ENCODE results near the gene PLXNC1.

The PLXNC1 gene

GRCh38 chr12:94167756-94168416 lies 19.5 kb downstream of the PLXNC1 start:
- no peak overlapping the region for H3K27ac ChIP-seq (ENCODE audit: insufficient read depth, low read length, poor library complexity, severe bottlenecking)
- H3K27me3 ChIP-seq (replicated peaks; ENCODE audit: control insufficient read depth, insufficient read depth, low read length, poor library complexity, severe bottlenecking): no peaks in the 10 kb centered on the region
- H3K36me3 ChIP-seq (ENCODE audit: control insufficient read depth, insufficient read depth, low read length): peaks cover 10% of the 10 kb centered on the region
- H3K4me3 ChIP-seq (ENCODE audit: insufficient read depth, low read depth, low read length, poor library complexity, severe bottlenecking): no peak overlapping the region
- no peaks in the 10 kb centered on the region for H3K4me1 ChIP-seq (ENCODE audit: control insufficient read depth, insufficient read depth, low read length, poor library complexity, severe bottlenecking)
- H3K9me3 ChIP-seq (ENCODE audit: control insufficient read depth, low read length): no peaks in the 10 kb centered on the region
- no peak for DNase-seq

GRCh38 chr12:94169495-94169894 lies 21.1 kb downstream of the PLXNC1 start:
- H3K4me3 ChIP-seq (ENCODE audit: insufficient read depth, low read depth, low read length, poor library complexity, severe bottlenecking): no peak overlapping the region
- H3K9me3 ChIP-seq (ENCODE audit: control insufficient read depth, low read length): no peaks in the 10 kb centered on the region
- H3K36me3 ChIP-seq (ENCODE audit: control insufficient read depth, insufficient read depth, low read length): peaks cover 10% of the 10 kb centered on the region
- H3K4me1 ChIP-seq (ENCODE audit: control insufficient read depth, insufficient read depth, low read length, poor library complexity, severe bottlenecking): peaks cover 9% of the 10 kb centered on the region
- H3K27ac ChIP-seq (ENCODE audit: insufficient read depth, low read length, poor library complexity, severe bottlenecking): no peak overlapping the region
- H3K27me3 ChIP-seq (replicated peaks; ENCODE audit: control insufficient read depth, insufficient read depth, low read length, poor library complexity, severe bottlenecking): no peaks in the 10 kb centered on the region
- DNase-seq: no peak

GRCh38 chr12:94169966-94170689 lies 21.8 kb downstream of the PLXNC1 start:
- no peaks in the 10 kb centered on the region for H3K9me3 ChIP-seq (ENCODE audit: control insufficient read depth, low read length)
- H3K27ac ChIP-seq (ENCODE audit: insufficient read depth, low read length, poor library complexity, severe bottlenecking): no peak overlapping the region
- H3K4me1 ChIP-seq (ENCODE audit: control insufficient read depth, insufficient read depth, low read length, poor library complexity, severe bottlenecking): peaks cover 14% of the 10 kb centered on the region
- no peaks in the 10 kb centered on the region for H3K27me3 ChIP-seq (replicated peaks; ENCODE audit: control insufficient read depth, insufficient read depth, low read length, poor library complexity, severe bottlenecking)
- peaks cover 10% of the 10 kb centered on the region for H3K36me3 ChIP-seq (ENCODE audit: control insufficient read depth, insufficient read depth, low read length)
- no peak for DNase-seq
- H3K4me3 ChIP-seq (ENCODE audit: insufficient read depth, low read depth, low read length, poor library complexity, severe bottlenecking): no peak overlapping the region

- Histone ChIP-seq H3K27ac (ENCODE audit: insufficient read depth, low read length, poor library complexity, severe bottlenecking) (no peak overlapping the region), H3K4me1 (ENCODE audit: control insufficient read depth, insufficient read depth, low read length, poor library complexity, severe bottlenecking) (peaks cover 14% of the 10 kb centered on the region), H3K4me3 (ENCODE audit: insufficient read depth, low read depth, low read length, poor library complexity, severe bottlenecking) (no peak overlapping the region), H3K27me3 (replicated peaks; ENCODE audit: control insufficient read depth, insufficient read depth, low read length, poor library complexity, severe bottlenecking) (no peaks in the 10 kb centered on the region), H3K36me3 (ENCODE audit: control insufficient read depth, insufficient read depth, low read length) (peaks cover 10% of the 10 kb centered on the region), H3K9me3 (ENCODE audit: control insufficient read depth, low read length) (no peaks in the 10 kb centered on the region)
- DNase-seq: no peak
Measured at GRCh38 chr12:94170690-94171594, 22.6 kb downstream of the PLXNC1 start.

- Histone ChIP-seq H3K36me3 (ENCODE audit: control insufficient read depth, insufficient read depth, low read length) (peaks cover 10% of the 10 kb centered on the region), H3K9me3 (ENCODE audit: control insufficient read depth, low read length) (no peaks in the 10 kb centered on the region), H3K4me3 (ENCODE audit: insufficient read depth, low read depth, low read length, poor library complexity, severe bottlenecking) (no peak overlapping the region), H3K27me3 (replicated peaks; ENCODE audit: control insufficient read depth, insufficient read depth, low read length, poor library complexity, severe bottlenecking) (no peaks in the 10 kb centered on the region), H3K27ac (ENCODE audit: insufficient read depth, low read length, poor library complexity, severe bottlenecking) (no peak overlapping the region), H3K4me1 (ENCODE audit: control insufficient read depth, insufficient read depth, low read length, poor library complexity, severe bottlenecking) (peaks cover 14% of the 10 kb centered on the region)
- DNase-seq: no peak
Measured at GRCh38 chr12:94171595-94171930, 23.2 kb downstream of the PLXNC1 start.

GRCh38 chr12:94172031-94172430 lies 23.7 kb downstream of the PLXNC1 start:
- peaks cover 10% of the 10 kb centered on the region for H3K36me3 ChIP-seq (ENCODE audit: control insufficient read depth, insufficient read depth, low read length)
- H3K4me3 ChIP-seq (ENCODE audit: insufficient read depth, low read depth, low read length, poor library complexity, severe bottlenecking): no peak overlapping the region
- no peaks in the 10 kb centered on the region for H3K27me3 ChIP-seq (replicated peaks; ENCODE audit: control insufficient read depth, insufficient read depth, low read length, poor library complexity, severe bottlenecking)
- no peak for DNase-seq
- H3K27ac ChIP-seq (ENCODE audit: insufficient read depth, low read length, poor library complexity, severe bottlenecking): no peak overlapping the region
- peaks cover 14% of the 10 kb centered on the region for H3K4me1 ChIP-seq (ENCODE audit: control insufficient read depth, insufficient read depth, low read length, poor library complexity, severe bottlenecking)
- H3K9me3 ChIP-seq (ENCODE audit: control insufficient read depth, low read length): no peaks in the 10 kb centered on the region

- Histone ChIP-seq H3K36me3 (ENCODE audit: control insufficient read depth, insufficient read depth, low read length) (peaks cover 10% of the 10 kb centered on the region), H3K4me3 (ENCODE audit: insufficient read depth, low read depth, low read length, poor library complexity, severe bottlenecking) (no peak overlapping the region), H3K27me3 (replicated peaks; ENCODE audit: control insufficient read depth, insufficient read depth, low read length, poor library complexity, severe bottlenecking) (no peaks in the 10 kb centered on the region), H3K4me1 (ENCODE audit: control insufficient read depth, insufficient read depth, low read length, poor library complexity, severe bottlenecking) (peaks cover 14% of the 10 kb centered on the region), H3K9me3 (ENCODE audit: control insufficient read depth, low read length) (no peaks in the 10 kb centered on the region), H3K27ac (ENCODE audit: insufficient read depth, low read length, poor library complexity, severe bottlenecking) (no peak overlapping the region)
- DNase-seq: no peak
Measured at GRCh38 chr12:94172973-94173372, 24.6 kb downstream of the PLXNC1 start.

GRCh38 chr12:94173660-94174265 lies 25.4 kb downstream of the PLXNC1 start:
- no peak for DNase-seq
- H3K27ac ChIP-seq (ENCODE audit: insufficient read depth, low read length, poor library complexity, severe bottlenecking): no peak overlapping the region
- no peaks in the 10 kb centered on the region for H3K27me3 ChIP-seq (replicated peaks; ENCODE audit: control insufficient read depth, insufficient read depth, low read length, poor library complexity, severe bottlenecking)
- peaks cover 10% of the 10 kb centered on the region for H3K36me3 ChIP-seq (ENCODE audit: control insufficient read depth, insufficient read depth, low read length)
- H3K4me1 ChIP-seq (ENCODE audit: control insufficient read depth, insufficient read depth, low read length, poor library complexity, severe bottlenecking): peaks cover 14% of the 10 kb centered on the region
- no peak overlapping the region for H3K4me3 ChIP-seq (ENCODE audit: insufficient read depth, low read depth, low read length, poor library complexity, severe bottlenecking)
- no peaks in the 10 kb centered on the region for H3K9me3 ChIP-seq (ENCODE audit: control insufficient read depth, low read length)

GRCh38 chr12:94174576-94174975 lies 26.2 kb downstream of the PLXNC1 start:
- H3K4me1 ChIP-seq (ENCODE audit: control insufficient read depth, insufficient read depth, low read length, poor library complexity, severe bottlenecking): peaks cover 14% of the 10 kb centered on the region
- peaks cover 10% of the 10 kb centered on the region for H3K36me3 ChIP-seq (ENCODE audit: control insufficient read depth, insufficient read depth, low read length)
- H3K27ac ChIP-seq (ENCODE audit: insufficient read depth, low read length, poor library complexity, severe bottlenecking): no peak overlapping the region
- no peak for DNase-seq
- H3K4me3 ChIP-seq (ENCODE audit: insufficient read depth, low read depth, low read length, poor library complexity, severe bottlenecking): no peak overlapping the region
- no peaks in the 10 kb centered on the region for H3K9me3 ChIP-seq (ENCODE audit: control insufficient read depth, low read length)
- no peaks in the 10 kb centered on the region for H3K27me3 ChIP-seq (replicated peaks; ENCODE audit: control insufficient read depth, insufficient read depth, low read length, poor library complexity, severe bottlenecking)
